HL-60 (cell line): Measurements from ENCODE around the gene UBE2R2.
"Not testable (repeated sequence)": the region's sequence is repeated elsewhere in the genome, so short reads cannot be mapped to it uniquely, and the experiment has no call there.

Experiments
- GABPA ChIP-seq: IDR thresholded peaks from 2 replicates; pipeline ENCODE4 v1.6.1; 2012; ENCODE audit warnings: low read depth
- POLR2AphosphoS5 ChIP-seq: IDR thresholded peaks from 2 replicates; pipeline ENCODE4 v1.6.1; 2012; ENCODE audit warnings: low read depth
- TF ChIP-seq, protein P1 (sequence below): IDR thresholded peaks from one replicate; pipeline ENCODE4 v1.5.1; 2011; ENCODE audit warnings: low read length, control low read depth, inconsistent platforms; ENCODE audit not compliant: insufficient read depth

DNA sequence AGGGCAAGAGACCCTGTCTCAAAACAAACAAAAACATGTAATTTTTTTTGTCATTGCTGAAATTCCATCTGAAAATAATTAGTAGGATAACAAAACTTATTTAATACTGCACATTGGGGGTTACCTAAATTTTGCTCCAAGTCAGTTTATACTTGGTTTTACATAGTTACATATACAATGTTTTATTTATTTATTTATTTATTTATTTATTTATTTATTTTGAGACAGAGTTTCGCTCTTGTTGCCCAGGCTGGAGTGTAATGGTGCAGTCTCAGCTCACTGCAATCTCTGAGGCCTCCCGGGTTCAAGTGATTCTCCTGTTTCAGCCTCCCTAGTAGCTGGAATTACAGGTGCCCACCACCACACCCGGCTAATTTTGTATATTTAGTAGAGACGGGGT is 52.3 kb downstream of the UBE2R2 start:
- TF ChIP-seq, protein P1, sequence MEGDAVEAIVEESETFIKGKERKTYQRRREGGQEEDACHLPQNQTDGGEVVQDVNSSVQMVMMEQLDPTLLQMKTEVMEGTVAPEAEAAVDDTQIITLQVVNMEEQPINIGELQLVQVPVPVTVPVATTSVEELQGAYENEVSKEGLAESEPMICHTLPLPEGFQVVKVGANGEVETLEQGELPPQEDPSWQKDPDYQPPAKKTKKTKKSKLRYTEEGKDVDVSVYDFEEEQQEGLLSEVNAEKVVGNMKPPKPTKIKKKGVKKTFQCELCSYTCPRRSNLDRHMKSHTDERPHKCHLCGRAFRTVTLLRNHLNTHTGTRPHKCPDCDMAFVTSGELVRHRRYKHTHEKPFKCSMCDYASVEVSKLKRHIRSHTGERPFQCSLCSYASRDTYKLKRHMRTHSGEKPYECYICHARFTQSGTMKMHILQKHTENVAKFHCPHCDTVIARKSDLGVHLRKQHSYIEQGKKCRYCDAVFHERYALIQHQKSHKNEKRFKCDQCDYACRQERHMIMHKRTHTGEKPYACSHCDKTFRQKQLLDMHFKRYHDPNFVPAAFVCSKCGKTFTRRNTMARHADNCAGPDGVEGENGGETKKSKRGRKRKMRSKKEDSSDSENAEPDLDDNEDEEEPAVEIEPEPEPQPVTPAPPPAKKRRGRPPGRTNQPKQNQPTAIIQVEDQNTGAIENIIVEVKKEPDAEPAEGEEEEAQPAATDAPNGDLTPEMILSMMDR, result not testable (repeated sequence)
- TF ChIP-seq POLR2AphosphoS5, GABPA: not testable (repeated sequence)
